K562 (cell line): ENCODE results near the gene RPL26. TPM values are rescaled to one million over a fixed set of nuclear protein-coding genes. Genes with fewer than 3 reads are reported as not detected.

ENCODE experiments used
- ARID1B ChIP-seq: fragments of 450-650 bp; IDR thresholded peaks from 2 replicates; pipeline ENCODE4 v1.6.1; 2016; ENCODE audit warnings: antibody characterized with exemption, mild to moderate bottlenecking, inconsistent platforms
- ATF4 ChIP-seq: fragments of 450-650 bp; formaldehyde crosslinking; IDR thresholded peaks from 2 replicates; pipeline ENCODE4 v1.4.0; 2022; ENCODE audit warnings: mild to moderate bottlenecking, moderate library complexity
- ATF7 ChIP-seq: fragments of 450-650 bp; IDR thresholded peaks from 2 replicates; pipeline ENCODE4 v1.7.1; 2014; ENCODE audit warnings: mild to moderate bottlenecking, moderate library complexity
- CBFA2T2 ChIP-seq: fragments of 450-650 bp; conservative IDR thresholded peaks from 2 replicates; pipeline ENCODE4 v1.6.1; 2017; ENCODE audit warnings: mild to moderate bottlenecking
- FOS ChIP-seq: IDR thresholded peaks from 3 replicates; pipeline ENCODE4 v1.6.1; 2011; ENCODE audit not compliant: insufficient read length; ENCODE audit errors: extremely low read depth
- FOXO4 ChIP-seq: fragments of 450-650 bp; formaldehyde crosslinking; IDR thresholded peaks from 2 replicates; pipeline ENCODE4 v1.4.0; 2020; ENCODE audit warnings: mild to moderate bottlenecking, moderate library complexity
- HDAC2 ChIP-seq: fragments of 450-650 bp; IDR thresholded peaks from 2 replicates; pipeline ENCODE4 v1.6.1; 2016; ENCODE audit warnings: mild to moderate bottlenecking
- PHB ChIP-seq: fragments of 250-450 bp; sonication (Bioruptor Pico); IDR thresholded peaks from 2 replicates; pipeline ENCODE4 v1.5.0; 2021
- PHF8 ChIP-seq: fragments of 200-600 bp; sonication (generic); IDR thresholded peaks from 2 replicates; pipeline ENCODE4 v1.6.1; 2012; ENCODE audit warnings: mixed run types, mild to moderate bottlenecking, inconsistent platforms, low read length, moderate library complexity, borderline replicate concordance
- SAP30 ChIP-seq: fragments of 200-600 bp; sonication (generic); IDR thresholded peaks from 2 replicates; pipeline ENCODE4 v1.6.1; 2012; ENCODE audit warnings: borderline replicate concordance, low read depth, mild to moderate bottlenecking, moderate library complexity, low read length, control low read depth, inconsistent platforms; ENCODE audit not compliant: insufficient read depth, poor library complexity, severe bottlenecking
- SFPQ ChIP-seq: fragments of 200-400 bp; formaldehyde crosslinking; IDR thresholded peaks from 2 replicates; pipeline ENCODE4 v1.6.1; 2017; ENCODE audit warnings: mild to moderate bottlenecking, low read depth, low read length, moderate library complexity
- SMARCE1 ChIP-seq: fragments of 450-650 bp; IDR thresholded peaks from 2 replicates; pipeline ENCODE4 v1.7.1; 2016; ENCODE audit warnings: mild to moderate bottlenecking
- SOX6 ChIP-seq: fragments of 450-650 bp; IDR thresholded peaks from 2 replicates; pipeline ENCODE4 v1.6.1; 2014; ENCODE audit warnings: mild to moderate bottlenecking
- TAF15 ChIP-seq: fragments of 200-400 bp; formaldehyde crosslinking; IDR thresholded peaks from 2 replicates; pipeline ENCODE4 v1.6.1; 2017; ENCODE audit warnings: mild to moderate bottlenecking, low read depth, low read length, moderate library complexity
- TRIM25 ChIP-seq: fragments of 450-650 bp; IDR thresholded peaks from 2 replicates; pipeline ENCODE4 v1.7.0; 2016; ENCODE audit warnings: borderline replicate concordance
- WHSC1 ChIP-seq: IDR thresholded peaks from one replicate; pipeline ENCODE4 v1.6.1; 2012; ENCODE audit warnings: low read length, control low read depth, inconsistent platforms
- ZNF197 ChIP-seq: fragments of 200-800 bp; sonication (Bioruptor generic); IDR thresholded peaks from 2 replicates; pipeline ENCODE4 v1.6.1; 2016; ENCODE audit warnings: low read depth, missing genetic modification characterization, missing compliant biosample characterization
- ZNF217 ChIP-seq: sonication (generic); formaldehyde crosslinking; IDR thresholded peaks from 2 replicates; pipeline ENCODE4 v1.8.0; 2022; ENCODE audit warnings: mild to moderate bottlenecking, missing genetic modification reagents
- ZNF584 ChIP-seq: fragments of 200-800 bp; sonication (Bioruptor generic); IDR thresholded peaks from 2 replicates; pipeline ENCODE4 v1.6.1; 2016; ENCODE audit warnings: low read depth, mild to moderate bottlenecking, missing genetic modification characterization, missing compliant biosample characterization
- polyA plus RNA-seq, 8 experiments: library from polyadenylated mRNA; depleted of rRNA in 4 of 8; stranded (reverse) in 5 of 8; unstranded in 3 of 8; fragments of >200 nt; fragmentation: Nextera tagmentation in 2 of 8; fragmentation: Illumina TruSeq in 1 of 8; extraction: Ambion mirVana in 2 of 8; extraction: Trizol in 1 of 8; gene quantifications; 2 replicates each; pipeline versions ENCODE4 v1.2.1 to v1.2.3, GENCODE V29; 2011 to 2014; ENCODE audit warnings: inconsistent platforms in 1 of 8, missing spikeins in 1 of 8
- total RNA-seq, 7 experiments: library from RNA; depleted of rRNA in 6 of 7; stranded (reverse); fragments of >200 nt in 6 of 7; fragmentation: Illumina TruSeq in 2 of 7; extraction: Trizol in 2 of 7; gene quantifications; 2 replicates each; pipeline versions ENCODE4 v1.2.1 to v1.2.3, GENCODE V29; 2011 to 2021; ENCODE audit warnings: low replicate concordance in 1 of 7
- TF ChIP-seq, protein P1 (sequence below): fragments of 450-650 bp; IDR thresholded peaks from 2 replicates; pipeline ENCODE4 v1.6.1; 2018; ENCODE audit not compliant: partially characterized antibody

RPL26 gene
- total and polyA plus RNA-seq, 9 of the 15 experiments (the other 6 are each of a cell fraction or from before 2014, with no cell fraction given), result 1,474 to 4,074 (median 2,904) TPM

DNA sequence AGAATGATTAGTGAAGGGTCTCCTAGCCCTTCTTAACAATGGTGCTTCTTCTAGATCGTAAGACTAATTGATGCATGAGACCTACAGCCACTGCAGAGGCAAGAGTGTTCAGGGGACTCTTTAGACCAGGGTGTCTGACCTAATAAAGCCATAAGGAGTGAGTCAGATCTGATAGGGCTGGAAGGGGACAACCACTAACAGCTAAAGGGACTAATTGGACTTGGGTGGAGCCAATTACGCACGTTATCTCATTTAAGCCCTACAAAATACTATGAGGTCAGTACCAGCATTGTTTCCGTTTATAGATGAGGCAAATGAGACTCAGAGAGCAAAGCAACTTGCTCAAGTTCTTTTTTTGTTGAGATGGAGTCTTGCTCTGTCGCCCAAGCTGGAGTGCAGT is 29.1 kb upstream of the RPL26 start (continued):
- TF ChIP-seq TRIM25, result no peak
- TF ChIP-seq HDAC2, result 0 out of 2 replicates have a peak, but pooled peaks have one; percentile 22
- TF ChIP-seq, protein P1, sequence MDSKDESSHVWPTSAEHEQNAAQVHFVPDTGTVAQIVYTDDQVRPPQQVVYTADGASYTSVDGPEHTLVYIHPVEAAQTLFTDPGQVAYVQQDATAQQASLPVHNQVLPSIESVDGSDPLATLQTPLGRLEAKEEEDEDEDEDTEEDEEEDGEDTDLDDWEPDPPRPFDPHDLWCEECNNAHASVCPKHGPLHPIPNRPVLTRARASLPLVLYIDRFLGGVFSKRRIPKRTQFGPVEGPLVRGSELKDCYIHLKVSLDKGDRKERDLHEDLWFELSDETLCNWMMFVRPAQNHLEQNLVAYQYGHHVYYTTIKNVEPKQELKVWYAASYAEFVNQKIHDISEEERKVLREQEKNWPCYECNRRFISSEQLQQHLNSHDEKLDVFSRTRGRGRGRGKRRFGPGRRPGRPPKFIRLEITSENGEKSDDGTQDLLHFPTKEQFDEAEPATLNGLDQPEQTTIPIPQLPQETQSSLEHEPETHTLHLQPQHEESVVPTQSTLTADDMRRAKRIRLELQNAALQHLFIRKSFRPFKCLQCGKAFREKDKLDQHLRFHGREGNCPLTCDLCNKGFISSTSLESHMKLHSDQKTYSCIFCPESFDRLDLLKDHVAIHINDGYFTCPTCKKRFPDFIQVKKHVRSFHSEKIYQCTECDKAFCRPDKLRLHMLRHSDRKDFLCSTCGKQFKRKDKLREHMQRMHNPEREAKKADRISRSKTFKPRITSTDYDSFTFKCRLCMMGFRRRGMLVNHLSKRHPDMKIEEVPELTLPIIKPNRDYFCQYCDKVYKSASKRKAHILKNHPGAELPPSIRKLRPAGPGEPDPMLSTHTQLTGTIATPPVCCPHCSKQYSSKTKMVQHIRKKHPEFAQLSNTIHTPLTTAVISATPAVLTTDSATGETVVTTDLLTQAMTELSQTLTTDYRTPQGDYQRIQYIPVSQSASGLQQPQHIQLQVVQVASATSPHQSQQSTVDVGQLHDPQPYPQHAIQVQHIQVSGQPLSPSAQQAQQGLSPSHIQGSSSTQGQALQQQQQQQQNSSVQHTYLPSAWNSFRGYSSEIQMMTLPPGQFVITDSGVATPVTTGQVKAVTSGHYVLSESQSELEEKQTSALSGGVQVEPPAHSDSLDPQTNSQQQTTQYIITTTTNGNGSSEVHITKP, result peak; percentile 69
- no peak for TF ChIP-seq CBFA2T2
- TF ChIP-seq ZNF197 (CRISPR knock-in tag), result no peak
- no peak for TF ChIP-seq ZNF584 (CRISPR knock-in tag)
- no peak for TF ChIP-seq ZNF217 (CRISPR knock-in tag)
- TF ChIP-seq FOS, result peak; percentile 23
- TF ChIP-seq TAF15, result no peak
- no peak for TF ChIP-seq WHSC1
- TF ChIP-seq PHF8, result no peak
- TF ChIP-seq SMARCE1, result peak; percentile 77; the same call in 1 of the 2 replicates
- TF ChIP-seq SAP30, result no peak
- peak; percentile 90 for TF ChIP-seq ATF7
- no peak for TF ChIP-seq ATF4 (CRISPR knock-in tag)
- no peak for TF ChIP-seq PHB (CRISPR knock-in tag)
- peak; percentile 70 for TF ChIP-seq ARID1B
- no peak for TF ChIP-seq FOXO4 (CRISPR knock-in tag)
- no peak for TF ChIP-seq SFPQ
- peak; percentile 73 for TF ChIP-seq SOX6
